ENCODE measurements around the gene LRRC1. TPM values are rescaled to one million over a fixed set of nuclear protein-coding genes. Genes with fewer than 3 reads are reported as not detected.
A peak's percentile ranks its signal among the peaks of the same experiment; 100 is the strongest.

LRRC1 gene
- total and polyA plus RNA-seq, 2 experiments from 2014 or later, result 9.1 to 11.4 TPM

- TF ChIP-seq CTCF (IDR thresholded peaks at IDR 0.05; ENCODE audit: low read depth, low read length), result no peak
- no peaks in the 10 kb centered on the region for H3K27me3 ChIP-seq
These were observed 108.6 kb downstream of the LRRC1 start for GRCh38 chr6:53903357-53903756.

GRCh38 chr6:53906103-53906502, 111.3 kb downstream of the LRRC1 start:
- no peaks in the 10 kb centered on the region for H3K27me3 ChIP-seq
- no peak overlapping the region for H3K4me3 ChIP-seq
- H3K4me1 ChIP-seq (ENCODE audit: low read depth), result no peaks in the 10 kb centered on the region
- no peak for DNase-seq (ENCODE audit: low read depth in 1 of 2, low spot score in 1 of 2)
- H3K36me3 ChIP-seq, result no peaks in the 10 kb centered on the region
- H3K27ac ChIP-seq, result no peak overlapping the region
- no peaks in the 10 kb centered on the region for H3K9me3 ChIP-seq (ENCODE audit: low read depth)
- TF ChIP-seq CTCF (IDR thresholded peaks at IDR 0.05; ENCODE audit: low read depth, low read length), result no peak

More at GRCh38 chr6:53903357-53903756, 108.6 kb downstream of the LRRC1 start:
- no peaks in the 10 kb centered on the region for H3K9me3 ChIP-seq (ENCODE audit: low read depth)
- H3K4me3 ChIP-seq, result no peak overlapping the region
- DNase-seq (ENCODE audit: low read depth in 1 of 2, low spot score in 1 of 2), result no peak
- no peaks in the 10 kb centered on the region for H3K36me3 ChIP-seq
- H3K4me1 ChIP-seq (ENCODE audit: low read depth), result no peaks in the 10 kb centered on the region
- H3K27ac ChIP-seq, result no peak overlapping the region

GRCh38 chr6:53906842-53907241, 112.0 kb downstream of the LRRC1 start:
- H3K27me3 ChIP-seq, result no peaks in the 10 kb centered on the region
- H3K4me1 ChIP-seq (ENCODE audit: low read depth), result no peaks in the 10 kb centered on the region
- no peaks in the 10 kb centered on the region for H3K36me3 ChIP-seq
- no peak for TF ChIP-seq CTCF (IDR thresholded peaks at IDR 0.05; ENCODE audit: low read depth, low read length)
- H3K4me3 ChIP-seq, result no peak overlapping the region
- H3K9me3 ChIP-seq (ENCODE audit: low read depth), result no peaks in the 10 kb centered on the region
- no peak overlapping the region for H3K27ac ChIP-seq
- peak in 1 of 2 donors; percentile 14 for DNase-seq (ENCODE audit: low read depth in 1 of 2, low spot score in 1 of 2)

GRCh38 chr6:53910834-53911233, 116.0 kb downstream of the LRRC1 start:
- TF ChIP-seq CTCF (IDR thresholded peaks at IDR 0.05; ENCODE audit: low read depth, low read length), result no peak
- no peak overlapping the region for H3K4me3 ChIP-seq
- no peaks in the 10 kb centered on the region for H3K9me3 ChIP-seq (ENCODE audit: low read depth)
- H3K4me1 ChIP-seq (ENCODE audit: low read depth), result no peaks in the 10 kb centered on the region
- no peaks in the 10 kb centered on the region for H3K27me3 ChIP-seq
- no peaks in the 10 kb centered on the region for H3K36me3 ChIP-seq
- DNase-seq (ENCODE audit: low read depth in 1 of 2, low spot score in 1 of 2), result peak in 1 of 2 donors; percentile 40
- no peak overlapping the region for H3K27ac ChIP-seq

- no peaks in the 10 kb centered on the region for H3K9me3 ChIP-seq (ENCODE audit: low read depth)
- H3K4me1 ChIP-seq (ENCODE audit: low read depth), result no peaks in the 10 kb centered on the region
- no peaks in the 10 kb centered on the region for H3K36me3 ChIP-seq
- TF ChIP-seq CTCF (IDR thresholded peaks at IDR 0.05; ENCODE audit: low read depth, low read length), result no peak
- H3K4me3 ChIP-seq, result no peak overlapping the region
- H3K27ac ChIP-seq, result no peak overlapping the region
- no peaks in the 10 kb centered on the region for H3K27me3 ChIP-seq
- no peak for DNase-seq (ENCODE audit: low read depth in 1 of 2, low spot score in 1 of 2)
These were observed 117.9 kb downstream of the LRRC1 start for GRCh38 chr6:53912661-53913060.

GRCh38 chr6:53913286-53913685, 118.5 kb downstream of the LRRC1 start:
- H3K36me3 ChIP-seq, result no peaks in the 10 kb centered on the region
- H3K4me3 ChIP-seq, result no peak overlapping the region
- H3K4me1 ChIP-seq (ENCODE audit: low read depth), result no peaks in the 10 kb centered on the region
- H3K27me3 ChIP-seq, result no peaks in the 10 kb centered on the region
- no peak for TF ChIP-seq CTCF (IDR thresholded peaks at IDR 0.05; ENCODE audit: low read depth, low read length)
- no peak for DNase-seq (ENCODE audit: low read depth in 1 of 2, low spot score in 1 of 2)
- H3K27ac ChIP-seq, result no peak overlapping the region
- no peaks in the 10 kb centered on the region for H3K9me3 ChIP-seq (ENCODE audit: low read depth)

Data from cardiac muscle cell (in vitro differentiated cells and primary cell).